Nucleus accumbens (tissue), 56 donors: ENCODE measurements around the gene RETREG2.

ENCODE experiments used
- DNase-seq, 56 donors: peaks; one replicate each; lab custom pipeline; 2025; lab: John Stamatoyannopoulos, UW

Gene RETREG2

GRCh38 chr2:219228911-219229304, 50.8 kb downstream of the RETREG2 start:
- DNase-seq: no peak

GRCh38 chr2:219229305-219230058, 51.4 kb downstream of the RETREG2 start, which contains the start of the genes ANKZF1 and ATG9A:
TSS of gene ANKZF1 (plus strand) at chr2:219229806. CDS start at chr2:219230258, 452 bp downstream.
TSS of gene ATG9A (minus strand) at chr2:219229636. CDS start at chr2:219228024, 1,612 bp downstream.
- DNase-seq: peak; percentile 76 to 99 (median 98)

GRCh38 chr2:219230059-219230540, 52.0 kb downstream of the RETREG2 start:
- DNase-seq: peak in 2 of 56 donors; percentile 49 to 60

- DNase-seq: no peak
Observed at GRCh38 chr2:219234331-219234730, 56.3 kb downstream of the RETREG2 start.
